ENCODE measurements around the gene CTNNA3. TPM values are rescaled to one million over a fixed set of nuclear protein-coding genes. Genes with fewer than 3 reads are reported as not detected.

CTNNA3 gene
- total and polyA plus RNA-seq, 4 donors: 0.16 to 2.4 (median 1.4) TPM

- DNase-seq (ENCODE audit: low spot score): no peak
- Histone ChIP-seq H3K9ac (ENCODE audit: low read depth in 1 of 2, low read length in 2 of 2) (no peak overlapping the region), H3K27ac (ENCODE audit: low read depth in 1 of 2, low read length in 2 of 2) (no peak overlapping the region), H3K4me3 (ENCODE audit: low read depth in 1 of 3, low read length in 3 of 3) (no peak overlapping the region), H3K27me3 (ENCODE audit: control insufficient read depth in 4 of 4, insufficient read depth in 4 of 4, low read length in 3 of 4) (no peaks in the 10 kb centered on the region), H3K9me3 (ENCODE audit: control insufficient read depth in 4 of 4, low read length in 3 of 4) (no peaks in the 10 kb centered on the region), H3K36me3 (ENCODE audit: control insufficient read depth in 4 of 4, insufficient read depth in 3 of 4, low read depth in 1 of 4, low read length in 3 of 4) (no peaks in the 10 kb centered on the region), H3K4me1 (ENCODE audit: control insufficient read depth in 4 of 4, insufficient read depth in 4 of 4, low read length in 3 of 4) (no peaks in the 10 kb centered on the region)
- TF ChIP-seq ATF3 (IDR thresholded peaks at IDR 0.05) (no peak), FOXA2 (IDR thresholded peaks at IDR 0.05) (no peak), ZBTB33 (IDR thresholded peaks at IDR 0.05) (no peak), RAD21 (IDR thresholded peaks at IDR 0.05) (no peak), HNF4G (IDR thresholded peaks at IDR 0.05) (no peak), NR2F2 (IDR thresholded peaks at IDR 0.05) (no peak), HNF4A (conservative IDR thresholded peaks at IDR 0.05) (no peak), JUND (IDR thresholded peaks at IDR 0.05) (no peak), FOXA1 (IDR thresholded peaks at IDR 0.05) (no peak), MAX (IDR thresholded peaks at IDR 0.05) (no peak)
- 97% methylated on average over 5 of the region's 5 CpGs for WGBS
Observed at GRCh38 chr10:67268146-67268545, 427.8 kb downstream of the CTNNA3 start.

GRCh38 chr10:67262675-67263074, 433.3 kb downstream of the CTNNA3 start:
- DNase-seq (ENCODE audit: low spot score): no peak
- Histone ChIP-seq H3K36me3 (ENCODE audit: control insufficient read depth in 4 of 4, insufficient read depth in 3 of 4, low read depth in 1 of 4, low read length in 3 of 4) (no peaks in the 10 kb centered on the region), H3K4me3 (ENCODE audit: low read depth in 1 of 3, low read length in 3 of 3) (no peak overlapping the region), H3K27ac (ENCODE audit: low read depth in 1 of 2, low read length in 2 of 2) (no peak overlapping the region), H3K4me1 (ENCODE audit: control insufficient read depth in 4 of 4, insufficient read depth in 4 of 4, low read length in 3 of 4) (peaks cover 0 to 19% (median 9%) of the 10 kb centered on the region in 4 donors), H3K9ac (ENCODE audit: low read depth in 1 of 2, low read length in 2 of 2) (no peak overlapping the region), H3K9me3 (ENCODE audit: control insufficient read depth in 4 of 4, low read length in 3 of 4) (no peaks in the 10 kb centered on the region), H3K27me3 (ENCODE audit: control insufficient read depth in 4 of 4, insufficient read depth in 4 of 4, low read length in 3 of 4) (no peaks in the 10 kb centered on the region)
- TF ChIP-seq TAF1 (conservative IDR thresholded peaks at IDR 0.05) (no peak), ATF3 (IDR thresholded peaks at IDR 0.05) (no peak), CTCF (IDR thresholded peaks at IDR 0.05; ENCODE audit: low read depth, low read length, missing input control) (no peak), NR2F2 (IDR thresholded peaks at IDR 0.05) (no peak), HNF4G (IDR thresholded peaks at IDR 0.05) (no peak), YY1 (IDR thresholded peaks at IDR 0.05) (no peak), FOXA1 (IDR thresholded peaks at IDR 0.05) (no peak), GABPA (IDR thresholded peaks at IDR 0.05 in 1 of 2, conservative IDR thresholded peaks at IDR 0.05 in 1 of 2) (no peak)
- 76% methylated on average over 4 of the region's 4 CpGs for WGBS

GRCh38 chr10:67261300-67261797, 434.6 kb downstream of the CTNNA3 start:
- WGBS: 93% methylated on average over 3 of the region's 3 CpGs
- DNase-seq (ENCODE audit: low spot score): no peak
- Histone ChIP-seq H3K27ac (ENCODE audit: low read depth in 1 of 2, low read length in 2 of 2) (no peak overlapping the region), H3K9me3 (ENCODE audit: control insufficient read depth in 4 of 4, low read length in 3 of 4) (no peaks in the 10 kb centered on the region), H3K36me3 (ENCODE audit: control insufficient read depth in 4 of 4, insufficient read depth in 3 of 4, low read depth in 1 of 4, low read length in 3 of 4) (no peaks in the 10 kb centered on the region), H3K9ac (ENCODE audit: low read depth in 1 of 2, low read length in 2 of 2) (no peak overlapping the region), H3K4me1 (ENCODE audit: control insufficient read depth in 4 of 4, insufficient read depth in 4 of 4, low read length in 3 of 4) (peaks cover 0 to 26% (median 12%) of the 10 kb centered on the region in 4 donors), H3K4me3 (ENCODE audit: low read depth in 1 of 3, low read length in 3 of 3) (no peak overlapping the region), H3K27me3 (ENCODE audit: control insufficient read depth in 4 of 4, insufficient read depth in 4 of 4, low read length in 3 of 4) (no peaks in the 10 kb centered on the region)
- TF ChIP-seq ZBTB33 (IDR thresholded peaks at IDR 0.05) (no peak), CTCF (IDR thresholded peaks at IDR 0.05; ENCODE audit: low read depth, low read length, missing input control) (no peak), MAX (IDR thresholded peaks at IDR 0.05) (no peak), JUND (IDR thresholded peaks at IDR 0.05) (no peak), RXRA (IDR thresholded peaks at IDR 0.05) (no peak), FOXA1 (IDR thresholded peaks at IDR 0.05) (no peak), RAD21 (IDR thresholded peaks at IDR 0.05) (no peak), NR2F2 (IDR thresholded peaks at IDR 0.05) (no peak), YY1 (IDR thresholded peaks at IDR 0.05) (no peak), SP1 (IDR thresholded peaks at IDR 0.05) (no peak), EGR1 (IDR thresholded peaks at IDR 0.05; ENCODE audit: low read depth in 2 of 2) (no peak), GABPA (IDR thresholded peaks at IDR 0.05 in 1 of 2, conservative IDR thresholded peaks at IDR 0.05 in 1 of 2) (no peak)
